Measurements from ENCODE around the gene EPHA8. TPM values are rescaled to one million over a fixed set of nuclear protein-coding genes. Genes with fewer than 3 reads are reported as not detected.

The EPHA8 gene
- total RNA-seq, 1 experiment from 2014 or later, result 3.8 TPM

DNA sequence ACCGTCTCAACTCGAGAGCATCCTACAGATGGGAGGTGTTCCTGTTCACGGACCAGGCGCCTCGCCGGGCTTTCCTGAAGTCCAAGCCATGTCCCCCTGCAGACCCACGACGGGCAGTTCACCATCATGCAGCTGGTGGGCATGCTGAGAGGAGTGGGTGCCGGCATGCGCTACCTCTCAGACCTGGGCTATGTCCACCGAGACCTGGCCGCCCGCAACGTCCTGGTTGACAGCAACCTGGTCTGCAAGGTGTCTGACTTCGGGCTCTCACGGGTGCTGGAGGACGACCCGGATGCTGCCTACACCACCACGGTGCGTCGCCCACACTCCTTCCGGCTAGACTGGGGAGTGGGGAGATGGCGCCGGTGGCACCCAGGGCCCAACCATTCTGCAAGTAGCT is 35.4 kb downstream of the EPHA8 start (continued):
- TF ChIP-seq, protein P1, sequence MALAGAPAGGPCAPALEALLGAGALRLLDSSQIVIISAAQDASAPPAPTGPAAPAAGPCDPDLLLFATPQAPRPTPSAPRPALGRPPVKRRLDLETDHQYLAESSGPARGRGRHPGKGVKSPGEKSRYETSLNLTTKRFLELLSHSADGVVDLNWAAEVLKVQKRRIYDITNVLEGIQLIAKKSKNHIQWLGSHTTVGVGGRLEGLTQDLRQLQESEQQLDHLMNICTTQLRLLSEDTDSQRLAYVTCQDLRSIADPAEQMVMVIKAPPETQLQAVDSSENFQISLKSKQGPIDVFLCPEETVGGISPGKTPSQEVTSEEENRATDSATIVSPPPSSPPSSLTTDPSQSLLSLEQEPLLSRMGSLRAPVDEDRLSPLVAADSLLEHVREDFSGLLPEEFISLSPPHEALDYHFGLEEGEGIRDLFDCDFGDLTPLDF (CRISPR knock-in tag; IDR thresholded peaks at IDR 0.05), result no peak
- TF ChIP-seq ZMAT4 (CRISPR knock-in tag; IDR thresholded peaks at IDR 0.05), result no peak
- TF ChIP-seq ATF1 (CRISPR knock-in tag; IDR thresholded peaks at IDR 0.05), result no peak
- no peak for TF ChIP-seq FOXK1 (CRISPR knock-in tag; IDR thresholded peaks at IDR 0.05)
- TF ChIP-seq EMX1 (CRISPR knock-in tag; IDR thresholded peaks at IDR 0.05), result no peak
- TF ChIP-seq, protein P2, sequence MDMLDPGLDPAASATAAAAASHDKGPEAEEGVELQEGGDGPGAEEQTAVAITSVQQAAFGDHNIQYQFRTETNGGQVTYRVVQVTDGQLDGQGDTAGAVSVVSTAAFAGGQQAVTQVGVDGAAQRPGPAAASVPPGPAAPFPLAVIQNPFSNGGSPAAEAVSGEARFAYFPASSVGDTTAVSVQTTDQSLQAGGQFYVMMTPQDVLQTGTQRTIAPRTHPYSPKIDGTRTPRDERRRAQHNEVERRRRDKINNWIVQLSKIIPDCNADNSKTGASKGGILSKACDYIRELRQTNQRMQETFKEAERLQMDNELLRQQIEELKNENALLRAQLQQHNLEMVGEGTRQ (CRISPR knock-in tag; IDR thresholded peaks at IDR 0.05), result no peak
- no peak for TF ChIP-seq E2F5 (CRISPR knock-in tag; IDR thresholded peaks at IDR 0.05)
- TF ChIP-seq MYBL2 (CRISPR knock-in tag; IDR thresholded peaks at IDR 0.05), result no peak
- no peak for TF ChIP-seq ZNF512 (CRISPR knock-in tag; IDR thresholded peaks at IDR 0.05; ENCODE audit: borderline replicate concordance)
- TF ChIP-seq OVOL2 (CRISPR knock-in tag; IDR thresholded peaks at IDR 0.05; ENCODE audit: borderline replicate concordance), result no peak
- TF ChIP-seq, protein P3, sequence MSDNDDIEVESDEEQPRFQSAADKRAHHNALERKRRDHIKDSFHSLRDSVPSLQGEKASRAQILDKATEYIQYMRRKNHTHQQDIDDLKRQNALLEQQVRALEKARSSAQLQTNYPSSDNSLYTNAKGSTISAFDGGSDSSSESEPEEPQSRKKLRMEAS (CRISPR knock-in tag; IDR thresholded peaks at IDR 0.05), result no peak
- no peak for TF ChIP-seq AR (CRISPR knock-in tag; IDR thresholded peaks at IDR 0.05)
- TF ChIP-seq ETV6 (CRISPR knock-in tag; IDR thresholded peaks at IDR 0.05), result no peak

- Mint-ChIP-seq H3K9me3 (no peaks in the 10 kb centered on the region), H3K4me1 (no peaks in the 10 kb centered on the region), H3K27ac (no peak overlapping the region), H3K4me3 (no peak overlapping the region), H3K27me3 (ENCODE audit: low read depth) (peaks cover 5% of the 10 kb centered on the region; the same call in 1 of the 2 replicates), H3K36me3 (no peaks in the 10 kb centered on the region)
- DNase-seq (ENCODE audit: low spot score) (peak; percentile 46), ATAC-seq (peak; percentile 89)
- CTCF ChIA-PET, result interaction anchor here (0.6 kb wide), 1 partner anchor 41 kb away, joined by 3 read pairs; no protein-coding TSS in a partner anchor
- POLR2A ChIA-PET, result interaction anchor here (0.6 kb wide), 1 partner anchor 74 kb away, joined by 3 read pairs; no protein-coding TSS in a partner anchor
- TF ChIP-seq ZNF512 (CRISPR knock-in tag; IDR thresholded peaks at IDR 0.05; ENCODE audit: borderline replicate concordance) (peak; percentile 74; the same call in 1 of the 2 replicates), GTF2I (CRISPR knock-in tag; conservative IDR thresholded peaks at IDR 0.05) (no peak), ATF1 (CRISPR knock-in tag; IDR thresholded peaks at IDR 0.05) (no peak), ZNF671 (CRISPR knock-in tag; IDR thresholded peaks at IDR 0.05) (no peak), ZSCAN18 (CRISPR knock-in tag; IDR thresholded peaks at IDR 0.05) (no peak)
- TF ChIP-seq, protein P4, sequence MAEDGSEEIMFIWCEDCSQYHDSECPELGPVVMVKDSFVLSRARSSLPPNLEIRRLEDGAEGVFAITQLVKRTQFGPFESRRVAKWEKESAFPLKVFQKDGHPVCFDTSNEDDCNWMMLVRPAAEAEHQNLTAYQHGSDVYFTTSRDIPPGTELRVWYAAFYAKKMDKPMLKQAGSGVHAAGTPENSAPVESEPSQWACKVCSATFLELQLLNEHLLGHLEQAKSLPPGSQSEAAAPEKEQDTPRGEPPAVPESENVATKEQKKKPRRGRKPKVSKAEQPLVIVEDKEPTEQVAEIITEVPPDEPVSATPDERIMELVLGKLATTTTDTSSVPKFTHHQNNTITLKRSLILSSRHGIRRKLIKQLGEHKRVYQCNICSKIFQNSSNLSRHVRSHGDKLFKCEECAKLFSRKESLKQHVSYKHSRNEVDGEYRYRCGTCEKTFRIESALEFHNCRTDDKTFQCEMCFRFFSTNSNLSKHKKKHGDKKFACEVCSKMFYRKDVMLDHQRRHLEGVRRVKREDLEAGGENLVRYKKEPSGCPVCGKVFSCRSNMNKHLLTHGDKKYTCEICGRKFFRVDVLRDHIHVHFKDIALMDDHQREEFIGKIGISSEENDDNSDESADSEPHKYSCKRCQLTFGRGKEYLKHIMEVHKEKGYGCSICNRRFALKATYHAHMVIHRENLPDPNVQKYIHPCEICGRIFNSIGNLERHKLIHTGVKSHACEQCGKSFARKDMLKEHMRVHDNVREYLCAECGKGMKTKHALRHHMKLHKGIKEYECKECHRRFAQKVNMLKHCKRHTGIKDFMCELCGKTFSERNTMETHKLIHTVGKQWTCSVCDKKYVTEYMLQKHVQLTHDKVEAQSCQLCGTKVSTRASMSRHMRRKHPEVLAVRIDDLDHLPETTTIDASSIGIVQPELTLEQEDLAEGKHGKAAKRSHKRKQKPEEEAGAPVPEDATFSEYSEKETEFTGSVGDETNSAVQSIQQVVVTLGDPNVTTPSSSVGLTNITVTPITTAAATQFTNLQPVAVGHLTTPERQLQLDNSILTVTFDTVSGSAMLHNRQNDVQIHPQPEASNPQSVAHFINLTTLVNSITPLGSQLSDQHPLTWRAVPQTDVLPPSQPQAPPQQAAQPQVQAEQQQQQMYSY (CRISPR knock-in tag; IDR thresholded peaks at IDR 0.05), result peak; percentile 97
- TF ChIP-seq, protein P5, sequence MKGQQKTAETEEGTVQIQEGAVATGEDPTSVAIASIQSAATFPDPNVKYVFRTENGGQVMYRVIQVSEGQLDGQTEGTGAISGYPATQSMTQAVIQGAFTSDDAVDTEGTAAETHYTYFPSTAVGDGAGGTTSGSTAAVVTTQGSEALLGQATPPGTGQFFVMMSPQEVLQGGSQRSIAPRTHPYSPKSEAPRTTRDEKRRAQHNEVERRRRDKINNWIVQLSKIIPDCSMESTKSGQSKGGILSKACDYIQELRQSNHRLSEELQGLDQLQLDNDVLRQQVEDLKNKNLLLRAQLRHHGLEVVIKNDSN (CRISPR knock-in tag; IDR thresholded peaks at IDR 0.05), result peak; percentile 88
Measured at GRCh38 chr1:22600071-22600816, 37.0 kb downstream of the EPHA8 start.
